Fibroblast of lung (primary cell): ENCODE measurements around the gene PWWP2B. TPM values are rescaled to one million over a fixed set of nuclear protein-coding genes. Genes with fewer than 3 reads are reported as not detected.

Experiments used
- DNase-seq, 2 donors: peaks; one replicate each; pipeline versions ENCODE4 v3.0.0 to v3.0.0-alpha.2; 2010; ENCODE audit warnings: low read depth in 2 of 2
- H2AFZ ChIP-seq: 2 replicates; pipeline ENCODE4 v1.5.1; 2012; ENCODE audit warnings: low read length, control low read depth, inconsistent platforms
- H3K27ac ChIP-seq: 2 replicates; pipeline ENCODE4 v1.5.1; 2011; ENCODE audit warnings: low read length, control low read depth; ENCODE audit not compliant: insufficient read depth
- H3K27me3 ChIP-seq: 2 replicates; pipeline ENCODE4 v1.5.1; 2011; ENCODE audit warnings: mild to moderate bottlenecking, low read length; ENCODE audit not compliant: control insufficient read depth, insufficient read depth
- H3K36me3 ChIP-seq: 2 replicates; pipeline ENCODE4 v1.5.1; 2011; ENCODE audit warnings: low read length; ENCODE audit not compliant: control insufficient read depth, insufficient read depth
- H3K4me1 ChIP-seq: 2 replicates; pipeline ENCODE4 v1.5.1; 2011; ENCODE audit warnings: low read length; ENCODE audit not compliant: control insufficient read depth, insufficient read depth; ENCODE audit errors: extremely low read depth
- H3K4me2 ChIP-seq: 2 replicates; pipeline ENCODE4 v1.5.1; 2011; ENCODE audit warnings: low read length, control low read depth; ENCODE audit not compliant: insufficient read depth; ENCODE audit errors: extremely low read depth
- H3K4me3 ChIP-seq, 4 experiments: fragments of 200-600 bp in 1 of 4; sonication (generic) in 1 of 4; replicated peaks in 1 of 4; 2 replicates each; pipeline ENCODE4 v1.5.1; 2011 to 2016; ENCODE audit warnings: low read length in 4 of 4, low read depth in 3 of 4, mild to moderate bottlenecking in 3 of 4, control low read depth in 2 of 4, inconsistent platforms in 1 of 4, mixed read lengths in 1 of 4; ENCODE audit not compliant: insufficient read depth in 1 of 4; ENCODE audit errors: control extremely low read depth in 1 of 4
- H3K79me2 ChIP-seq: 2 replicates; pipeline ENCODE4 v1.5.1; 2012; ENCODE audit warnings: mild to moderate bottlenecking, low read length, inconsistent platforms; ENCODE audit not compliant: control insufficient read depth, insufficient read depth
- H3K9ac ChIP-seq: 2 replicates; pipeline ENCODE4 v1.5.1; 2011; ENCODE audit warnings: mild to moderate bottlenecking, low read length, control low read depth; ENCODE audit not compliant: insufficient read depth
- H3K9me3 ChIP-seq: 2 replicates; pipeline ENCODE4 v1.5.1; 2012; ENCODE audit warnings: low read depth, low read length; ENCODE audit not compliant: control insufficient read depth, insufficient read depth
- H4K20me1 ChIP-seq: 2 replicates; pipeline ENCODE4 v1.5.1; 2011; ENCODE audit warnings: low read length; ENCODE audit not compliant: control insufficient read depth, insufficient read depth; ENCODE audit errors: extremely low read depth
- CTCF ChIP-seq, 2 donors: IDR thresholded peaks in 1 of 2; conservative IDR thresholded peaks in 1 of 2; 1 replicate in 1 of 2; 2 replicates in 1 of 2; pipeline ENCODE4 v1.5.1; 2011 to 2012; ENCODE audit warnings: low read length in 2 of 2, control low read depth in 1 of 2, inconsistent platforms in 1 of 2, low read depth in 1 of 2, mild to moderate bottlenecking in 1 of 2
- EZH2 ChIP-seq: IDR thresholded peaks from 2 replicates; pipeline ENCODE4 v1.5.1; 2012; ENCODE audit warnings: low read length, control low read depth, mild to moderate bottlenecking; ENCODE audit errors: missing control alignments
- polyA plus RNA-seq, 2 donors: library from polyadenylated mRNA; depleted of rRNA in 1 of 2; stranded (reverse) in 1 of 2; unstranded in 1 of 2; fragments of >200 nt; gene quantifications; 2 replicates each; pipeline ENCODE4 v1.2.1, GENCODE V29; 2011 to 2012; ENCODE audit warnings: missing spikeins in 1 of 2
- total RNA-seq: library from RNA; depleted of rRNA; stranded (reverse); fragments of >200 nt; gene quantifications from 2 replicates; pipeline ENCODE4 v1.2.1, GENCODE V29; 2014

PWWP2B gene
- total and polyA plus RNA-seq, 2 donors (not counting 1 experiment from before 2014, with no cell fraction given): 1.5 to 15.9 TPM

DNA sequence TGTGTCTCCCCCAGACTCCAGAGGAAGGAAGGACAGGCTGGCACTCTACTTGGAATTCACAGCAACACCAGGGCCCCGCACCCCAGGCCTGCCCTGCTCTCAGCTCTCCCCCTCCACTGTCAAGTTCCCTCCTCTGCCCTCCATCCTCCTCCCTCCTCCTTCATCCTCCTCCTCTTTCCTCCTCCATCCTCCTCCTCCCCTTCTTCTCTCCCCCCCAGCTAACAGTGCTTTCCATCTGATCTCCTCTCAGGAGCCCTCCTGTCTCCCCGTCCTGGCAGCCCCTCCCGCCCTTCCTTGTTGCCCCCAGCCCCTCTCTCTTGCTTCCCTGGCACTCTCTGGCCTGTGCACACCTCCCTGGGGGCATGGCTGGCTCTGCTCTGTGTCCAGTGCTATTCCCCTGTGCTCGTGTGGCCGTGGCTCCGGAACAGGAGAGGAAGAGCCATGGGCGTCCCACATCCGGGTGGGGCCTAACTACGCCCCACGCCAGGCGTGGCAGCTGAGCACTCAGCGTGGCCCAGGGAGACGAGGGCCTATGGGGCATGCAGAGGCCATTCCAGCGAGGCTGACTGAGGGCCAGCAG is 64.2 kb downstream of the PWWP2B start:
- H3K9me3 ChIP-seq: no peaks in the 10 kb centered on the region
- no peak overlapping the region for H3K4me3 ChIP-seq
- H4K20me1 ChIP-seq: no peaks in the 10 kb centered on the region
- no peaks in the 10 kb centered on the region for H3K27me3 ChIP-seq
- TF ChIP-seq CTCF (conservative IDR thresholded peaks at IDR 0.05 in 1 of 2, IDR thresholded peaks at IDR 0.05 in 1 of 2; ENCODE audit: low read depth in 1 of 2, low read length in 2 of 2): no peak
- TF ChIP-seq EZH2: no peak
- peaks cover 2% of the 10 kb centered on the region for H3K4me1 ChIP-seq
- DNase-seq: no peak
- H3K79me2 ChIP-seq: no peaks in the 10 kb centered on the region
- H3K4me2 ChIP-seq: no peak overlapping the region
- H3K9ac ChIP-seq: no peak overlapping the region
- H3K36me3 ChIP-seq: no peaks in the 10 kb centered on the region
- H2AFZ ChIP-seq: no peak overlapping the region
- no peak overlapping the region for H3K27ac ChIP-seq

GRCh38 chr10:132461683-132462231 is 64.8 kb downstream of the PWWP2B start:
- Histone ChIP-seq H3K9ac (no peak overlapping the region), H3K36me3 (no peaks in the 10 kb centered on the region), H3K27ac (no peak overlapping the region), H3K4me1 (peaks cover 2% of the 10 kb centered on the region), H3K4me2 (no peak overlapping the region), H2AFZ (no peak overlapping the region), H3K4me3 (no peak overlapping the region), H3K27me3 (no peaks in the 10 kb centered on the region), H3K79me2 (no peaks in the 10 kb centered on the region), H4K20me1 (no peaks in the 10 kb centered on the region), H3K9me3 (no peaks in the 10 kb centered on the region)
- DNase-seq: no peak
- no peak for TF ChIP-seq CTCF (conservative IDR thresholded peaks at IDR 0.05 in 1 of 2, IDR thresholded peaks at IDR 0.05 in 1 of 2; ENCODE audit: low read depth in 1 of 2, low read length in 2 of 2)
- TF ChIP-seq EZH2: no peak

DNA sequence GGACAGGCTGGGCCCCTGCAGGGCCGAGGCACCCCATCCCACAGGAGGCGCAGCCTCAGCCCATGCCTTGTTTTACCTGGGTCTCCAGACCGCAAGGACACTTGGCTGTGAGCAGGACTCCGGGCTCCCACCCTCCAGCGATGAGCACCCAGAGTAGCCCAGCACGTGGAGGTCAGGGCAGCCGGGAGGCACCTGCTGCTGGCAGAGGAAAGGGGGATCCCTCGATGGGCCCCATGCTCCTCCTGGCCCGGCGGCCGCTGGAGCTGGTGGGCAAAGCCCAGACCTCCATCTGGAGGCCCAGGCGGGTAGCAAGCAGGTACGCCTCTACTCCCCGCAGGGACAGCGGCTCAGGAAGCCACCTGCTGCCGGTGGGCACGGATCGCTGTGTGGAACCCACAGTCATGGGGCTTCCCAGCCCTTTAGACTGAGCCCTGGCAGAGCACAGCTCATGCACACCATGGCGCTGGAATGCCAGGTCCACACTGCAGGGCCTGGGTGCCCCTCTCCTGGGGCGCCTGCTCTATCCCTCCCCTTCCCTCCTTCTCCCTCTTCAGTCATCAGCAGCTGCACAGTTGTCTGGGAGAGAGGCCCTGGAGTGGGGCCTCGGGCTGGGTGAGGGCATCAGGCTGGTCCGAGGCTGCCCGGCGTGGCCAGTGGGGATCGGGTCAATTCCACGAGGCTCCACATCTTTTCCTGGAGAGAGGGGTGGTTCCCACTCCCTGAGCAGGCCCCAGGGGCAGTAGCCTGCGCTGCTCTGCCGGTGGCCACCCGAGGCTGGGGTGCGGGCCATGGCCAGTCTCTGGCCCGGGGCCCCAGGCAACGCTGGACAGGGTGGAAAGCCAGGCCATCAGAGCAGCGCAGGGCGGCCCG is 65.7 kb downstream of the PWWP2B start:
- Histone ChIP-seq H3K36me3 (no peaks in the 10 kb centered on the region), H3K27ac (no peak overlapping the region), H3K4me2 (no peak overlapping the region), H3K79me2 (no peaks in the 10 kb centered on the region), H3K9me3 (no peaks in the 10 kb centered on the region), H4K20me1 (no peaks in the 10 kb centered on the region), H3K4me3 (no peak overlapping the region), H3K27me3 (no peaks in the 10 kb centered on the region), H3K4me1 (peaks cover 2% of the 10 kb centered on the region), H2AFZ (no peak overlapping the region), H3K9ac (no peak overlapping the region)
- no peak for DNase-seq
- TF ChIP-seq CTCF (conservative IDR thresholded peaks at IDR 0.05 in 1 of 2, IDR thresholded peaks at IDR 0.05 in 1 of 2; ENCODE audit: low read depth in 1 of 2, low read length in 2 of 2) (no peak), EZH2 (no peak)
